ENCODE data around the gene DSP. TPM values are rescaled to one million over a fixed set of nuclear protein-coding genes. Genes with fewer than 3 reads are reported as not detected.

DSP gene
- total RNA-seq, 1 experiment from 2014 or later = 104 TPM

DNA sequence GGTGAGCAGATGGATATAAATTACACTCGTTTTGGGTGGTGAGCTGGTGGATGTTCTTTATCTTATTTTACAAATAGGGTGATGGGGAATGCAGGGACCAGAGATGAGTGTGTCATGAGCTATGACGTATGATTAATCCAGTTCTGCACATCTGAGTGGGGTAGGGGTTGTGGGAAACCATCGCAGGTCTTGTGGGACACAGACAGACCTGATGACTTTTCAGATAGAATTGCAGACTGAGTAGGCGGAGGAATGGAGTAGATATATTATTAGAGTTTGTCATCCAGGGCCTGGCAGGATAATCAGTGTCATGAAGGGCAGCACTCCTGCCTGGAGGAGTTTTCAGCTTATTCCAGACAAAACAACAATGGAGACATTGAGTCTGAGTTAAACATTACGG is 12.9 kb upstream of the DSP start:
- ChIA-PET CTCF (no interaction called here), RAD21 (ENCODE audit: low non-redundant PET in 1 of 2, low total read pairs in 2 of 2, uncharacterized antibody in 2 of 2, unreplicated experiment in 2 of 2) (no interaction called here), POLR2A (no interaction called here)
- no peak overlapping the region for H3K27ac ChIP-seq (ENCODE audit: low read depth, low read length)
- no peaks in the 10 kb centered on the region for H3K79me2 ChIP-seq (ENCODE audit: insufficient read depth, low read length)
- H3K9ac ChIP-seq (ENCODE audit: low read length) = no peak overlapping the region
- H3K36me3 ChIP-seq (ENCODE audit: control insufficient read depth in 1 of 2, insufficient read depth in 2 of 2, low read length in 2 of 2) = no peaks in the 10 kb centered on the region
- DNase-seq (ENCODE audit: low read depth, low spot score) = no peak
- BruUV-seq (replicated peaks) = no TSS peak
- no peaks in the 10 kb centered on the region for H3K9me3 ChIP-seq (ENCODE audit: control insufficient read depth in 1 of 2, insufficient read depth in 1 of 2, low read depth in 1 of 2, low read length in 2 of 2)
- no peak for TF ChIP-seq EZH2 (IDR thresholded peaks at IDR 0.05)
- TF ChIP-seq, protein P1, sequence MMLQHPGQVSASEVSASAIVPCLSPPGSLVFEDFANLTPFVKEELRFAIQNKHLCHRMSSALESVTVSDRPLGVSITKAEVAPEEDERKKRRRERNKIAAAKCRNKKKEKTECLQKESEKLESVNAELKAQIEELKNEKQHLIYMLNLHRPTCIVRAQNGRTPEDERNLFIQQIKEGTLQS (IDR thresholded peaks at IDR 0.05) = no peak
- no peak for TF ChIP-seq ZFX (IDR thresholded peaks at IDR 0.05)
- TF ChIP-seq ZNF274 (IDR thresholded peaks at IDR 0.05; ENCODE audit: low read depth, low read length) = no peak
- TF ChIP-seq EGR1 (IDR thresholded peaks at IDR 0.05; ENCODE audit: low read depth) = no peak
- no peak for TF ChIP-seq SIN3A (IDR thresholded peaks at IDR 0.05; ENCODE audit: low read depth)
- TF ChIP-seq SRF (IDR thresholded peaks at IDR 0.05; ENCODE audit: low read depth) = no peak
- TF ChIP-seq, protein P2, sequence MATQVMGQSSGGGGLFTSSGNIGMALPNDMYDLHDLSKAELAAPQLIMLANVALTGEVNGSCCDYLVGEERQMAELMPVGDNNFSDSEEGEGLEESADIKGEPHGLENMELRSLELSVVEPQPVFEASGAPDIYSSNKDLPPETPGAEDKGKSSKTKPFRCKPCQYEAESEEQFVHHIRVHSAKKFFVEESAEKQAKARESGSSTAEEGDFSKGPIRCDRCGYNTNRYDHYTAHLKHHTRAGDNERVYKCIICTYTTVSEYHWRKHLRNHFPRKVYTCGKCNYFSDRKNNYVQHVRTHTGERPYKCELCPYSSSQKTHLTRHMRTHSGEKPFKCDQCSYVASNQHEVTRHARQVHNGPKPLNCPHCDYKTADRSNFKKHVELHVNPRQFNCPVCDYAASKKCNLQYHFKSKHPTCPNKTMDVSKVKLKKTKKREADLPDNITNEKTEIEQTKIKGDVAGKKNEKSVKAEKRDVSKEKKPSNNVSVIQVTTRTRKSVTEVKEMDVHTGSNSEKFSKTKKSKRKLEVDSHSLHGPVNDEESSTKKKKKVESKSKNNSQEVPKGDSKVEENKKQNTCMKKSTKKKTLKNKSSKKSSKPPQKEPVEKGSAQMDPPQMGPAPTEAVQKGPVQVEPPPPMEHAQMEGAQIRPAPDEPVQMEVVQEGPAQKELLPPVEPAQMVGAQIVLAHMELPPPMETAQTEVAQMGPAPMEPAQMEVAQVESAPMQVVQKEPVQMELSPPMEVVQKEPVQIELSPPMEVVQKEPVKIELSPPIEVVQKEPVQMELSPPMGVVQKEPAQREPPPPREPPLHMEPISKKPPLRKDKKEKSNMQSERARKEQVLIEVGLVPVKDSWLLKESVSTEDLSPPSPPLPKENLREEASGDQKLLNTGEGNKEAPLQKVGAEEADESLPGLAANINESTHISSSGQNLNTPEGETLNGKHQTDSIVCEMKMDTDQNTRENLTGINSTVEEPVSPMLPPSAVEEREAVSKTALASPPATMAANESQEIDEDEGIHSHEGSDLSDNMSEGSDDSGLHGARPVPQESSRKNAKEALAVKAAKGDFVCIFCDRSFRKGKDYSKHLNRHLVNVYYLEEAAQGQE (IDR thresholded peaks at IDR 0.05; ENCODE audit: low read depth) = no peak
- H3K4me1 ChIP-seq (ENCODE audit: control insufficient read depth in 1 of 2, insufficient read depth in 2 of 2, low read length in 2 of 2) = peaks cover 14 to 18% of the 10 kb centered on the region in 2 experiments; a peak in 3 of 4 replicates
- intact Hi-C loops (cut with micrococcal nuclease) = no loop called here
- no peak for ATAC-seq
- no peaks in the 10 kb centered on the region for H4K20me1 ChIP-seq (ENCODE audit: insufficient read depth)
- no peak overlapping the region for H3K4me2 ChIP-seq (ENCODE audit: low read length)
- H3K9me2 ChIP-seq (ENCODE audit: insufficient read depth) = no peaks in the 10 kb centered on the region
- H3K4me3 ChIP-seq (replicated peaks in 1 of 2; ENCODE audit: low read depth in 1 of 2, low read length in 2 of 2) = no peak overlapping the region
- H2AFZ ChIP-seq (ENCODE audit: low read depth, low read length, poor library complexity, severe bottlenecking) = no peak overlapping the region
- no peaks in the 10 kb centered on the region for H3K27me3 ChIP-seq (ENCODE audit: insufficient read depth, low read length)

All from HCT116 (cell line).